Osteoblast (primary cell): ENCODE results near the gene NEK6. TPM values are rescaled to one million over a fixed set of nuclear protein-coding genes. Genes with fewer than 3 reads are reported as not detected.

Experiments
- DNase-seq: peaks from one replicate; pipeline ENCODE4 v3.0.0; 2011; ENCODE audit warnings: low spot score, mixed read lengths; ENCODE audit not compliant: insufficient read length; ENCODE audit errors: missing footprints
- H2AFZ ChIP-seq: 2 replicates; pipeline ENCODE4 v1.6.0; 2011; ENCODE audit warnings: mild to moderate bottlenecking, low read length
- H3K27ac ChIP-seq: 2 replicates; pipeline ENCODE4 v1.5.1; 2011; ENCODE audit warnings: mild to moderate bottlenecking, low read depth, low read length, moderate library complexity
- H3K27me3 ChIP-seq: 2 replicates; pipeline ENCODE4 v1.6.0; 2012; ENCODE audit warnings: mild to moderate bottlenecking, control low read depth, inconsistent platforms, low read length, moderate library complexity; ENCODE audit not compliant: insufficient read depth
- H3K36me3 ChIP-seq: 2 replicates; pipeline ENCODE4 v1.5.1; 2011; ENCODE audit warnings: mild to moderate bottlenecking, low read length, control low read depth, moderate library complexity; ENCODE audit not compliant: insufficient read depth
- H3K4me1 ChIP-seq: 2 replicates; pipeline ENCODE4 v1.5.1; 2011; ENCODE audit warnings: mild to moderate bottlenecking, low read length, control low read depth, moderate library complexity; ENCODE audit not compliant: insufficient read depth
- H3K4me2 ChIP-seq: 2 replicates; pipeline ENCODE4 v1.6.0; 2011; ENCODE audit warnings: mild to moderate bottlenecking, low read length; ENCODE audit not compliant: insufficient read depth
- H3K4me3 ChIP-seq: fragments of 200-600 bp; sonication (generic); 3 replicates; pipeline ENCODE4 v1.5.1; 2012; ENCODE audit warnings: mild to moderate bottlenecking, low read length, inconsistent platforms; ENCODE audit not compliant: insufficient read depth
- H3K79me2 ChIP-seq: 2 replicates; pipeline ENCODE4 v1.6.0; 2012; ENCODE audit warnings: mild to moderate bottlenecking, low read length, control low read depth, inconsistent platforms; ENCODE audit not compliant: insufficient read depth
- H3K9me3 ChIP-seq: 2 replicates; pipeline ENCODE4 v1.5.1; 2011; ENCODE audit warnings: low read depth, low read length, control low read depth
- H4K20me1 ChIP-seq: 2 replicates; pipeline ENCODE4 v1.6.0; 2012; ENCODE audit warnings: mild to moderate bottlenecking, low read length, control low read depth; ENCODE audit not compliant: insufficient read depth
- total RNA-seq: library from RNA; depleted of rRNA; stranded (reverse); fragments of >200 nt; gene quantifications from 2 replicates; pipeline ENCODE4 v1.2.3, GENCODE V29; 2012
- TF ChIP-seq, protein P1 (sequence below): IDR thresholded peaks from 2 replicates; pipeline ENCODE4 v1.5.1; 2011; ENCODE audit warnings: mild to moderate bottlenecking, low read depth, low read length, moderate library complexity; ENCODE audit errors: extremely low read depth

Gene NEK6
- total RNA-seq, 1 donor, result 128 TPM

DNA sequence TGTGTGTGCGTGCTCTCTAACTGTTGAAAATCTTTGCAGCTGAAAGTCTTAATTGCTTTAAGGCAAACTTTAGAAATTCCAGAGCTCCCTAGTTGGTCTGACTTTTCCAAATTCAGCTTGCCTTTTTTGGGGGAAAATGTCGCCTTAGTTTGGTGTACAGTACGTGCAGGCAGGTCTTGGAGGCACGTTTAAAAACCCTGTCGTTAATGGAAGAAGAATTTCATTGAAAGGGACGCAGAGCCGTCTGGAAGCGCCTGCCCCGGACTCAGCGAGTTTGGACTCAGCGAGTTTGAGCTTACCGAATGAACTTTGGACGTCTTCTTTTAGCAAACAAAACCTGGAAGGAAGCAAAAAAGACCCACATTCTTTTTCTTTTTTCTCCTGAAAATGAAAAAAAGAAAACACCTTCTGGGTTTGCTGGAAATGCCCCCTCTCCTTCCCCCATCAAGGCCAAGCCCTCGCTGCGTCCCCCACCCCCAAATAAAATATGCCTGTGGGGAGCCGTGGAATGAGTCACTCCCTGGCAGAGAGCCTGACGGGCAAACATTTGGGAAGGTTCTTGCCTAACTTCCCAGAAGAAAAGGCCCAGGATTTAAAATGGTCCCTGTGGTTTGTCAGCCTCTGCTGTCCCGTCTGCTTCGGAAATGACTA is 1.5 kb downstream of the NEK6 start:
- H3K36me3 ChIP-seq, result peaks cover 13% of the 10 kb centered on the region
- peak; percentile 97 for DNase-seq
- TF ChIP-seq, protein P1, sequence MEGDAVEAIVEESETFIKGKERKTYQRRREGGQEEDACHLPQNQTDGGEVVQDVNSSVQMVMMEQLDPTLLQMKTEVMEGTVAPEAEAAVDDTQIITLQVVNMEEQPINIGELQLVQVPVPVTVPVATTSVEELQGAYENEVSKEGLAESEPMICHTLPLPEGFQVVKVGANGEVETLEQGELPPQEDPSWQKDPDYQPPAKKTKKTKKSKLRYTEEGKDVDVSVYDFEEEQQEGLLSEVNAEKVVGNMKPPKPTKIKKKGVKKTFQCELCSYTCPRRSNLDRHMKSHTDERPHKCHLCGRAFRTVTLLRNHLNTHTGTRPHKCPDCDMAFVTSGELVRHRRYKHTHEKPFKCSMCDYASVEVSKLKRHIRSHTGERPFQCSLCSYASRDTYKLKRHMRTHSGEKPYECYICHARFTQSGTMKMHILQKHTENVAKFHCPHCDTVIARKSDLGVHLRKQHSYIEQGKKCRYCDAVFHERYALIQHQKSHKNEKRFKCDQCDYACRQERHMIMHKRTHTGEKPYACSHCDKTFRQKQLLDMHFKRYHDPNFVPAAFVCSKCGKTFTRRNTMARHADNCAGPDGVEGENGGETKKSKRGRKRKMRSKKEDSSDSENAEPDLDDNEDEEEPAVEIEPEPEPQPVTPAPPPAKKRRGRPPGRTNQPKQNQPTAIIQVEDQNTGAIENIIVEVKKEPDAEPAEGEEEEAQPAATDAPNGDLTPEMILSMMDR, result no peak
- H3K4me3 ChIP-seq, result peak overlapping the region; percentile 90
- peak overlapping the region; percentile 92 for H3K4me2 ChIP-seq
- H2AFZ ChIP-seq, result no peak overlapping the region
- peaks cover 4% of the 10 kb centered on the region for H4K20me1 ChIP-seq
- H3K27ac ChIP-seq, result peak overlapping the region; percentile 99
- peaks cover 62% of the 10 kb centered on the region for H3K79me2 ChIP-seq
- no peaks in the 10 kb centered on the region for H3K9me3 ChIP-seq
- H3K4me1 ChIP-seq, result peaks cover 63% of the 10 kb centered on the region
- H3K27me3 ChIP-seq, result no peaks in the 10 kb centered on the region

DNA sequence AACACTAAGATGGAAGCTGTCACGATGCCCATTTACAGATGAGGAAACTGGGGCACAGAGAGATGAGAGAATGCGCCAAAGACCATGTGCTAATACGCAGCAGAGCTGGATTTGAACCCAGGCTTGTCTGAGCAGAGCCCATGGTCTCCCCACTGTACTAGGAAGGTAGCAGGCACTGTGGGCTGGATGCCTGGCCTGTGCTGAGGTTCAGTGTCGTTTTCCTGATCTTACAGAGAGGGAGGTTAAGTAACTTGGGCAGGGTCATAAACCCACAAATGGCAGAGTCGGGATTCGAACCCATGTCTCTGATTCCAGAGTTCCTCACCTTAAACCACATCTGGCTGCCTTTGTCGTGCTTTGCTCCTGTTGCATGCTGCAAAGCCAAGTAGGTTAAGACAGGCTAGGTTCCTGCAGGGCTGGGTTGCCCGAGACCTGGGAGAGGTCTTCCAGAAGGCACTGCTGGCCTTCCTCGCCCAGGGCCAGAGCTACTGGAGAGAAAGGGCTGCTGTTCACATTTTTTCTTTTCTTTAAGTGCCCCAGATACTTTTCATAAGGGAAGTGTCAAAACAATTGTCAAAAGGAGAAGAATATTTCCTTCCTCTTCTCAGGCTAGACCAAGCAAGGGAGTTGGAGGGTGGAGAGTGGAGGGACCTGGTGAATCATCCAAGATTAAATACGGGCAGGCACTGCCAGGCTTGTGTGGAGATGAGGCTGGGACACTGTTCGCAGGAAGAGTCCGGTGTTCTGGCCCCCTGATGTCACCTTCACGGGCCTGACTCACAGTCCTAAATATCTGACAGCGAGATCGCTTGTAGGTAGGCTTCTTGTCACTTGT is 3.2 kb downstream of the NEK6 start:
- Histone ChIP-seq H3K27me3 (no peaks in the 10 kb centered on the region), H3K4me3 (peak overlapping the region; percentile 70), H3K27ac (peak overlapping the region; percentile 99), H3K4me2 (peak overlapping the region; percentile 92), H4K20me1 (peaks cover 10% of the 10 kb centered on the region), H3K79me2 (peaks cover 78% of the 10 kb centered on the region), H3K36me3 (peaks cover 20% of the 10 kb centered on the region), H3K9me3 (no peaks in the 10 kb centered on the region), H3K4me1 (peaks cover 77% of the 10 kb centered on the region), H2AFZ (no peak overlapping the region)
- DNase-seq, result peak; percentile 93
- TF ChIP-seq, protein P1, result no peak

DNA sequence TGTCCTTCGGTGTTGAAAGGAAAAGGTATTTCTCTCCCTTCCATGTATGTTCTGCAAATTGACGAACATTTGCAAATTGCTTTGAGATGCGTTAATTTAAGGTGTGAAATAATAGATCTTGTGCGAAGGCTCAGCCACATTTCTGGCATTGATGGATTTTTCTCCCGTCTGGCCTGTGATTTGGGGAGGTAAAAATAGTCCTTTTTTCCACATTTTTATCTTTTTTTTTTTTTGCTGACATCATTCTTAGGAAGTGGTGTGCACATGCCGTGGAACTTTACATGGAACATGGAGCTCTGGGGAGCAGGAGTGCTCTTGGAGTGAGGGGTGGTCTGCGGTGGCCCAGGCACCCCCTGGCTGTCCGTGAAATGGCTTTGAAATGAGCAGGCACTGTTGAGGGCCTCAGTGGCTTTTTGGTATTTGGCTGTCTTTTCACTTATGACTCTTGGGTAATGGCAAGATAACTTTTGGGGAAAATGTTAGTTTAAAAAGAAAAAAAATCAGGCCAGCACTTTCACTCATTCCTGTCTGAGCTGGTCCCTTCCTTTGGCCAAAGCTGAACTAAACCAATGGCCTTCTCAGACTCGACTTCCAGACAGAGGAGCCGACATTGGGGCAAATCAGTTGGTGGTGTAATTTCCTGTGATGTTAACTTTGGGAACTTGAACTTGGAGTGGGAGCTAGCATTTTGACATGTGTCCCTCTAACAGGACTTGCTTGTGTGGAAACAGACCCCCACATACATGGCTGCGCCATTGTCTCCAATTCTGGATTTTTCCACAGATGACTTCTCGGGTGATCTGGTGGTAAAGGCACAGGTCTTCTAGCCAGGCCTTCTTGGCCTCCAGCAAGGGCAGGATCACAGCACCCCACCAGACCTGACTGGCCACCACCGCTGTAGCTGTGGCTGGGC is 4.2 kb downstream of the NEK6 start:
- Histone ChIP-seq H3K36me3 (peaks cover 25% of the 10 kb centered on the region), H3K4me2 (peak overlapping the region; percentile 92), H3K27ac (peak overlapping the region; percentile 99), H3K4me3 (peak overlapping the region; percentile 70), H3K4me1 (peaks cover 77% of the 10 kb centered on the region), H2AFZ (no peak overlapping the region), H4K20me1 (peaks cover 13% of the 10 kb centered on the region), H3K9me3 (no peaks in the 10 kb centered on the region), H3K27me3 (no peaks in the 10 kb centered on the region), H3K79me2 (peaks cover 88% of the 10 kb centered on the region)
- TF ChIP-seq, protein P1, result no peak
- DNase-seq, result peak; percentile 77
